A549 (cell line): ENCODE measurements around the gene ARL15. TPM values are rescaled to one million over a fixed set of nuclear protein-coding genes. Genes with fewer than 3 reads are reported as not detected.

Experiments used
- ATAC-seq, 2 experiments: fragments of 200-7000 bp in 1 of 2; fragments of >200 bp in 1 of 2; cut with Nextera tagmentation in 1 of 2; cut with Tn5 transposase in 1 of 2; 3 replicates each; pipeline versions ENCODE4 v1.8.0 to v1.9.1; 2018 to 2020; ENCODE audit warnings: mild to moderate bottlenecking in 1 of 2, moderate library complexity in 1 of 2
- CTCF ChIA-PET: fragments of 300-600 bp; sonication (Branson Sonifier 250); formaldehyde crosslinking; extraction: SDS; loops from one replicate; lab custom pipeline; 2021; ENCODE audit warnings: antibody characterized with exemption, inconsistent platforms; lab: Yijun Ruan, JAX
- POLR2A ChIA-PET: fragments of 350-600 bp; formaldehyde crosslinking; extraction: SDS; loops from one replicate; lab custom pipeline; 2021; ENCODE audit warnings: antibody characterized with exemption, inconsistent platforms; lab: Yijun Ruan, JAX
- DNase-seq, 2 experiments: peaks; one replicate each; pipeline versions ENCODE4 v3.0.0 to v3.0.0-alpha.2; 2011 to 2016; ENCODE audit warnings: low read depth in 1 of 2, low spot score in 1 of 2
- FAIRE-seq: peaks from 2 replicates; lab custom pipeline; 2011; peaks lifted over from hg19 to GRCh38; lab: Jason Lieb, UNC
- H3K27ac ChIP-seq, 2 experiments: fragments of >200 bp; sonication (Bioruptor Twin); formaldehyde crosslinking; 3 replicates each; pipeline ENCODE4 v1.5.1; 2016 to 2017
- H3K4me1 ChIP-seq: fragments of >200 bp; sonication (Bioruptor Twin); formaldehyde crosslinking; 3 replicates; pipeline ENCODE4 v1.6.1; 2016
- H3K4me2 ChIP-seq: fragments of >200 bp; sonication (Bioruptor Twin); formaldehyde crosslinking; 3 replicates; pipeline ENCODE4 v1.6.1; 2016
- H3K4me3 ChIP-seq: fragments of >200 bp; sonication (Bioruptor Twin); formaldehyde crosslinking; 3 replicates; pipeline ENCODE4 v1.5.1; 2016
- H3K9me3 ChIP-seq: fragments of >200 bp; sonication (Bioruptor Twin); formaldehyde crosslinking; 3 replicates; pipeline ENCODE4 v1.6.1; 2016
- ATOH8 ChIP-seq: fragments of 250-450 bp; sonication (Bioruptor Pico); IDR thresholded peaks from 2 replicates; pipeline ENCODE4 v1.5.0; 2020; ENCODE audit warnings: low read depth, mild to moderate bottlenecking, moderate library complexity
- CEBPB ChIP-seq, 2 experiments: fragments of >200 bp in 1 of 2; sonication (Bioruptor Twin) in 1 of 2; formaldehyde crosslinking in 1 of 2; IDR thresholded peaks; 2 replicates each; pipeline ENCODE4 v1.6.1; 2012 to 2016
- E2F6 ChIP-seq: IDR thresholded peaks from 2 replicates; pipeline ENCODE4 v1.6.1; 2012; ENCODE audit warnings: low read depth, borderline replicate concordance
- EHMT2 ChIP-seq: fragments of 200-600 bp; sonication (generic); IDR thresholded peaks from 2 replicates; pipeline ENCODE4 v1.6.1; 2016; ENCODE audit warnings: antibody characterized with exemption, low read depth, mild to moderate bottlenecking, moderate library complexity
- HEYL ChIP-seq: fragments of 250-450 bp; sonication (Bioruptor Pico); IDR thresholded peaks from 2 replicates; pipeline ENCODE4 v1.8.0; 2021; ENCODE audit warnings: mild to moderate bottlenecking, moderate library complexity
- HOXA7 ChIP-seq: fragments of 250-450 bp; sonication (Bioruptor Pico); IDR thresholded peaks from 2 replicates; pipeline ENCODE4 v1.5.0; 2020; ENCODE audit warnings: mild to moderate bottlenecking, moderate library complexity
- HOXB5 ChIP-seq: fragments of 250-450 bp; sonication (Bioruptor Pico); IDR thresholded peaks from 2 replicates; pipeline ENCODE4 v1.5.0; 2020; ENCODE audit warnings: mild to moderate bottlenecking, moderate library complexity
- MAFK ChIP-seq: fragments of 450-650 bp; IDR thresholded peaks from 2 replicates; pipeline ENCODE4 v1.6.1; 2014; ENCODE audit not compliant: partially characterized antibody
- MYC ChIP-seq: IDR thresholded peaks from 2 replicates; pipeline ENCODE4 v1.6.1; 2012; ENCODE audit warnings: mild to moderate bottlenecking, inconsistent platforms, low read length, improper control_type of control experiment, borderline replicate concordance
- NR3C1 ChIP-seq: fragments of >200 bp; sonication (Bioruptor Twin); formaldehyde crosslinking; IDR thresholded peaks from 3 replicates; pipeline ENCODE4 v1.6.1; 2017
- REST ChIP-seq: fragments of 200-600 bp; sonication (generic); IDR thresholded peaks from 2 replicates; pipeline ENCODE4 v1.6.1; 2016; ENCODE audit warnings: antibody characterized with exemption, mild to moderate bottlenecking, moderate library complexity
- SMC3 ChIP-seq: fragments of >200 bp; sonication (Bioruptor Twin); formaldehyde crosslinking; IDR thresholded peaks from 3 replicates; pipeline ENCODE4 v1.6.1; 2018; ENCODE audit warnings: inconsistent platforms
- ZFP36 ChIP-seq: fragments of 450-650 bp; IDR thresholded peaks from 2 replicates; pipeline ENCODE4 v1.6.1; 2014; ENCODE audit warnings: borderline replicate concordance; ENCODE audit not compliant: partially characterized antibody
- ZNF302 ChIP-seq: fragments of 250-450 bp; sonication (Bioruptor Pico); IDR thresholded peaks from 2 replicates; pipeline ENCODE4 v1.9.0; 2021; ENCODE audit warnings: inconsistent platforms, mild to moderate bottlenecking, moderate library complexity
- ZSCAN20 ChIP-seq: fragments of 250-450 bp; sonication (Bioruptor Pico); IDR thresholded peaks from 2 replicates; pipeline ENCODE4 v1.8.0; 2022; ENCODE audit warnings: mild to moderate bottlenecking, moderate library complexity
- WGBS: methylation state at CpG from one replicate; pipeline ENCODE4 v1.1.6; 2017; ENCODE audit errors: missing lambda C conversion rate; 5-methylcytosine and 5-hydroxymethylcytosine counted together
- polyA plus RNA-seq, 4 experiments: library from polyadenylated mRNA; depleted of rRNA in 3 of 4; stranded (reverse); fragments of >200 nt; fragmentation: RNase III in 1 of 4; extraction: RNeasy Plus Mini Kit Qiagen cat#74134 plus additional on column Dnase treatment in 1 of 4; gene quantifications; 2 replicates in 3 of 4; 3 replicates in 1 of 4; pipeline ENCODE4 v1.2.3, GENCODE V29; 2011 to 2017

The ARL15 gene
- polyA plus RNA-seq, 2 of the 4 experiments (the other 2 are of a cell fraction) = 11.8 to 12.1 TPM

GRCh38 chr5:54292866-54293265, 17.5 kb downstream of the ARL15 start:
- ATAC-seq (no peak), DNase-seq (no peak), FAIRE-seq (no peak)
- TF ChIP-seq HEYL (no peak), SMC3 (no peak), ZFP36 (no peak), HOXA7 (CRISPR knock-in tag) (no peak)
- Histone ChIP-seq H3K4me1 (no peaks in the 10 kb centered on the region), H3K4me2 (no peak overlapping the region), H3K9me3 (peaks cover 7% of the 10 kb centered on the region; the same call in 1 of the 3 replicates), H3K27ac (no peak overlapping the region), H3K4me3 (no peak overlapping the region)
- ChIA-PET CTCF (interaction anchor here (0.7 kb wide), 1 partner anchor 1141 kb away, joined by 3 read pairs; no protein-coding TSS in a partner anchor), POLR2A (no interaction called here)
- 87% methylated on average over 1 of the region's 1 CpG for WGBS

GRCh38 chr5:54291498-54291897, 18.9 kb downstream of the ARL15 start:
- 89% methylated on average over 3 of the region's 3 CpGs for WGBS
- CTCF ChIA-PET = no interaction called here
- no peak overlapping the region for H3K27ac ChIP-seq
- TF ChIP-seq CEBPB (IDR thresholded peaks at IDR 0.05) = no peak
- no peak for TF ChIP-seq ZFP36
- no peak for TF ChIP-seq EHMT2
- no peak for TF ChIP-seq ZSCAN20 (CRISPR knock-in tag)
- no peak for TF ChIP-seq E2F6
- TF ChIP-seq NR3C1 = no peak
- no peak for TF ChIP-seq MAFK
- TF ChIP-seq ZNF302 = no peak
- TF ChIP-seq ATOH8 (CRISPR knock-in tag) = no peak
- TF ChIP-seq HOXB5 (CRISPR knock-in tag) = no peak
- TF ChIP-seq, all 56 proteins: peak for 0
- peaks cover 20% of the 10 kb centered on the region; the same call in 1 of the 3 replicates for H3K9me3 ChIP-seq
- no peak overlapping the region for H3K4me3 ChIP-seq
- no peak for ATAC-seq
- no peak for FAIRE-seq
- POLR2A ChIA-PET = no interaction called here
- H3K4me1 ChIP-seq = no peaks in the 10 kb centered on the region
- no peak for DNase-seq
- H3K4me2 ChIP-seq = no peak overlapping the region

- POLR2A ChIA-PET = no interaction called here
- 100% methylated on average over 1 of the region's 1 CpG for WGBS
Measured at GRCh38 chr5:54289769-54290168, 20.6 kb downstream of the ARL15 start.

GRCh38 chr5:54288568-54289217, 21.7 kb downstream of the ARL15 start:
- Histone ChIP-seq H3K4me3 (no peak overlapping the region), H3K27ac (no peak overlapping the region), H3K4me1 (no peaks in the 10 kb centered on the region), H3K4me2 (no peak overlapping the region), H3K9me3 (peaks cover 22% of the 10 kb centered on the region; the same call in 1 of the 3 replicates)
- no peak for DNase-seq
- no peak for ATAC-seq
- POLR2A ChIA-PET = interaction anchor here (0.6 kb wide), 1 partner anchor 943 kb away, joined by 4 read pairs; no protein-coding TSS in a partner anchor
- 67% methylated on average over 5 of the region's 5 CpGs for WGBS
- no peak for FAIRE-seq
- CTCF ChIA-PET = interaction anchor here (0.7 to 1.2 kb wide), 2 partner anchors 13 to 154 kb away, joined by 3 read pairs; no protein-coding TSS in a partner anchor
- no peak for TF ChIP-seq REST

More at GRCh38 chr5:54289769-54290168, 20.6 kb downstream of the ARL15 start:
- Histone ChIP-seq H3K9me3 (peaks cover 22% of the 10 kb centered on the region; the same call in 1 of the 3 replicates), H3K4me2 (no peak overlapping the region), H3K4me1 (no peaks in the 10 kb centered on the region), H3K27ac (no peak overlapping the region), H3K4me3 (no peak overlapping the region)
- CTCF ChIA-PET = no interaction called here
- ATAC-seq = no peak
- DNase-seq = no peak
- no peak for FAIRE-seq
- no peak for TF ChIP-seq MYC
